Forelimb muscle (tissue), 1 donor: ENCODE data around the gene UBE4A. TPM values are rescaled to one million over a fixed set of nuclear protein-coding genes. Genes with fewer than 3 reads are reported as not detected.
"Not testable (repeated sequence)": the region's sequence is repeated elsewhere in the genome, so short reads cannot be mapped to it uniquely, and the experiment has no call there.

Experiments used
- DNase-seq: peaks from one replicate; pipeline ENCODE4 v3.0.0-alpha.2; 2013; ENCODE audit warnings: low read depth
- polyA plus RNA-seq: library from polyadenylated mRNA; unstranded; fragments of 120-200 nt; gene quantifications from one replicate; pipeline ENCODE4 v1.2.1, GENCODE V29; 2013; ENCODE audit not compliant: insufficient read length

UBE4A gene
- polyA plus RNA-seq, 1 donor, result 21.2 TPM

- DNase-seq, result no peak
These were observed 39.6 kb downstream of the UBE4A start for GRCh38 chr11:118398791-118399559.

DNA sequence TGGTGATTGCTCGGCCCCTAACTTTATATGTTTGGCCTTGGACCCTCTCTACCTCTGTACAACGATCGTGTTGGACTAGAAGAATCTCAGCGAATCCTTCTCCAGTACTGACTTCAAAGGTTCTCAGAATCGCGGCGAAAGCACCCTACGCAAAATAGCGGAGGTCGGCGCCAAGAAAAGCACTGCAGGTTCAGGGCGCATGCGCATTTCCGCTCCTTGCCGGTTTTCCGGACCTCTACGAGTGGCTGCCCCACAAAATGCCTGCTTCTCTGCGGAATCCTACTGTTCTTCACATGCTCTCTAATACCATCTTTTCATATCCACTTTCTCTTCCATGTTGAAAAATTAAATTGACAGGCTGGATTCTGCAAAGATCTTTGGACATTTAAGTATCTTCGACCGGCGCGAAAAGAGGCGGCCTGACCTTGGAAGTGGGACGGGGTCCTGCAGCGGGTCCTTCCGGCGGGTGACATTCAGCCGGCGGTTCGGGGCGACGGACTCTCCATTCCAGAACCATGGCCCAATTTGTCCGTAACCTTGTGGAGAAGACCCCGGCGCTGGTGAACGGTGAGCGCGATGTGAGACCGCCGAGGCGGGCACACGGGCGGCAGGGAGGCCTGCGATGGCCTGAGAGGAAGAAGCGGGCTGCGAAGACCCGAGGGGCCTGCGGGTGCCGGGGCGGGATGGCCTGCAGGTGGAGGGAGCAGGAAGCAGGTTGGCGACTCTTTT, 41.9 kb downstream of the UBE4A start, which contains the start of gene ATP5MG:
Gene ATP5MG (plus strand): TSS at position 456 of the 729 bp plus-strand sequence. CDS start 60 bp downstream, at position 516.
- peak; percentile 83 for DNase-seq

DNA sequence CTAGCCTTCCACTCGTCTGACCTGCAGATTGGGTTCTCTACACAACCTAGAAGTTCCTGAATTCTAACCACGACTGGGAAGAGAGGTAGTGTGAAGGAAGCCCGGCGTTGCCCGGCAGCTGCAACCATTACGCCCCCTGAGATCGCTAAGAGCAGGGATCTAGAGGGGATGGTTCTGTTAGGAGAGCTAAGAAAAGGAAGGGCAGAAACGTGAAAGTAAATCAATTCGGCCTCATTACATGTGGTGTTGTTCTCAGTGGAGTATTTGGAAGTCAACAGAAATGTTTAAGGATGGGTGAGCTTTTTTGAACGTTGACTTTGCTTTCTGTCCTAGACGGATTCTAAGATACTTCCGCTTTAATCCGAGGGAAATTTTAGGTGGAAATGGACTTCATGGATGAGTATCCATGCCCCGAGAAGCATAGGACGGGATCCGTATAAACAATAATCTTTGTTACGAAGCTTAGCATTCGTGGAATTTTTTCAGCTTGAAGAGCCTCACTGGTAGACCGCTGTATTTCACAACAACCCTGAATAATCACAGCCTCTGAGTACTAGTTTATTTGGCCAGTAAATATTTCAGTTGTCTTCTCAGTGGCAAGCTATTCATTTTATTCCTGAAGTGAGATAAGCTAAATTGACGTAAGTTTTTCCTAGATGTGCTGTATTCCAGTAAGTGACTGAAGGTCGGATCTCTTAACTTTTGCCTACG, 42.6 kb downstream of the UBE4A start:
- DNase-seq, result no peak

- not testable (repeated sequence) for DNase-seq
These were observed 43.2 kb downstream of the UBE4A start for GRCh38 chr11:118402594-118402993.

DNA sequence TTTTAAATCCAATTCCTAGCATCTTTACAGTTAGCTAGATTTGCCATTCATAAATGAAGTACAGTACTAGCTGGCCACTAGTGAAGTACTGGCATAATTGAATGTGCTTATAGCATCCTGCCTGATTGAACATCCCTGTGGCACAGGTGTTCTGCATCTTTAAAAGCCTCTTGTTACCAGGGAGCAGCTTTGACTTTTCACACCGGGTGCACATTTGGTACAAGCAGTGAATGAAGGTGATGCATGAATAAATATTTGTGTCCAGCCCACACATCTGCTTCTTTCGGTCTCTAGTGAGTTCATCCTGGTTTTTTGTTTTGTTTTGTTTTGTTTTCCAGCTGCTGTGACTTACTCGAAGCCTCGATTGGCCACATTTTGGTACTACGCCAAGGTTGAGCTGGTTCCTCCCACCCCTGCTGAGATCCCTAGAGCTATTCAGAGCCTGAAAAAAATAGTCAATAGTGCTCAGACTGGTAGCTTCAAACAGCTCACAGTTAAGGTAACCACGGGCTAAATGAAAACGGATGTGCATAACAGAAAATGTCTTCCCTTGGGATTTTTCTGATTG, 47.3 kb downstream of the UBE4A start:
- DNase-seq, result no peak

DNA sequence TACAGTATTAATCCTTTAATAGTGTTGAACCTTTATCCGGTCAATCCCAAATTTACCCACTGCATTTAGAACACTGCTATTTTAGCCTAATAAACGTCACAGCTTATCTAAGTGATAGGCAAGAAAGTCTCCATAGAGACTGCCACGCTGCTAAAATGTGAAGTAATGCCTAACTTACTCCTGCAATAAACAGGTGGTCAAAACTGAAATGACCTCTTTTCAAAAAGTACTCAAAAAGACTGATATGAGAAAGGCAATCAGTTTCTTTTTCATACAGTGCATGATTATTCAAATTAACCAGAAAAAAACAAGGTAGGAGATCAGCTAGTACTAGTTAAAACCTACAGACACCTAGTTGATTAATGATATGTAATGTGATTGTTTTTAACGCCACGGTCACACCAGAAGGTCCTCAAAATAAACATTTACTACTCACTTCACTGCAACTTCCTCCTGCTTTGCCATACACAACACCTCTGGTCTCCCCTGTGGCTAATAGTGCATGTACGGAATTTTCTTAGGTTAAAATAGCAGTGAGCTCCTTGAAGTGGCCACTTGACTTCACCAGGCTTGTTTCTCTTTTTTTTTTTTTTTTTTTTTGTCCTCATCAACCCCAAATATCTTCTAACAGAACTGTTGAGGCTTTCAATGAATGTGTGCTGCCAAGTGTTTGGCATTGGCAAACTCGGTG, 50.8 kb downstream of the UBE4A start:
- no peak for DNase-seq

- no peak for DNase-seq
These were observed 52.1 kb downstream of the UBE4A start for GRCh38 chr11:118411530-118411929.

- DNase-seq, result no peak
These were observed 53.5 kb downstream of the UBE4A start for GRCh38 chr11:118412921-118413320.

- DNase-seq, result no peak
These were observed 55.8 kb downstream of the UBE4A start for GRCh38 chr11:118415062-118415738.

GRCh38 chr11:118415739-118416068, 56.3 kb downstream of the UBE4A start:
- DNase-seq, result no peak

- not testable (repeated sequence) for DNase-seq
These were observed 57.5 kb downstream of the UBE4A start for GRCh38 chr11:118416900-118417299.

- no peak for DNase-seq
These were observed 58.4 kb downstream of the UBE4A start for GRCh38 chr11:118417801-118418200.

- DNase-seq, result no peak
These were observed 59.4 kb downstream of the UBE4A start for GRCh38 chr11:118418766-118419165.

- no peak for DNase-seq
These were observed 68.3 kb downstream of the UBE4A start for GRCh38 chr11:118427707-118428106.

GRCh38 chr11:118430956-118431355, 71.6 kb downstream of the UBE4A start:
- no peak for DNase-seq

GRCh38 chr11:118434123-118434552, 74.7 kb downstream of the UBE4A start:
- no peak for DNase-seq

DNA sequence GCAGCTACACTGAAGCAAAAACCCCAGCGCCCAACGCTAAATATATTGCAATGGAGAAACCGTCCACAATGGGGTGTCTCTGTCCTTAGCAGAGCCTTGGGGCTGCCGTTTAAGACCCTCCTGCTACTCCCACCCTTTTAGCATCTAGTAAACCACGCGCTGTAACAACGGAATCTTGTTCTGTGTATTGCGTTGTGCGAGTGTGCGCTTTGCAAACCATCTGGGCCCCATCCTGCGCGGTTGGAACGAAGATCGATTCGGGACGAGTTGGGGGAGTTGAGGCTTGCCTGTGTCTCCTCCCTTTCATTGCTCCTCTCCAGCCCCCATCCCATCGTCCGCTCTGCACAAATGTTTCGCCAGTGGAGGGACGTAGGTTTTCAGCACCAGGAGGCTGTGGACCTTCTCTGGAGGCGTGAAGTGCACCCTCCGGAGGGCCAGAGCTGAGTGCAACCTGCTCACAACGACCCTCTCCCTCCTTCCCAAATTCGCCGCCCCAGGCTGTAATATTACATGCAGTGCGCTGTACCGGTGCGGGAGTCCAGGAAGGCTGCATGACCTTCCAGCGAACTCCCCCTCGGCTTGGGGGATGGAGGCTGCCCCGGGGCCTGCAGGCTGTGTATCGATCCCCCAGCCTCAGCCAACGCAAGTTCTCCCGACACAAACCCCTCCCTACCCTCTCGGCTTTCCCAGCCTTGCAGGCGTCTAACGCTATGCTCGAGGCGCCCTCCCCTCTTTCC, 75.3 kb downstream of the UBE4A start:
- DNase-seq, result no peak

GRCh38 chr11:118435290-118435892, 76.0 kb downstream of the UBE4A start:
- DNase-seq, result no peak

GRCh38 chr11:118435893-118436624, 76.7 kb downstream of the UBE4A start, which contains the start of gene KMT2A:
Gene KMT2A, plus strand, starts transcription at chr11:118436492. Its CDS starts 21 bp downstream, at chr11:118436513.
- peak; percentile 81 for DNase-seq
